Measurements from ENCODE around the gene DZANK1.

- no peak for TF ChIP-seq POLR2A (IDR thresholded peaks at IDR 0.05; ENCODE audit: low read depth, low read length)
- no peak for TF ChIP-seq CTCF (IDR thresholded peaks at IDR 0.05; ENCODE audit: extremely low read depth in 1 of 2, insufficient read depth in 1 of 2, low read depth in 1 of 2, low read length in 2 of 2)
- no peak for TF ChIP-seq EZH2 (IDR thresholded peaks at IDR 0.05; ENCODE audit: borderline replicate concordance, low read depth, low read length, severe bottlenecking)
- no peak for TF ChIP-seq MAX (IDR thresholded peaks at IDR 0.05; ENCODE audit: insufficient read depth, insufficient read length)
- no peak for TF ChIP-seq MYC (IDR thresholded peaks at IDR 0.05; ENCODE audit: low read depth, low read length)
- no peak for TF ChIP-seq POLR2AphosphoS5 (IDR thresholded peaks at IDR 0.05; ENCODE audit: insufficient read depth, low read depth, low read length)
- TF ChIP-seq GATA2 (IDR thresholded peaks at IDR 0.05; ENCODE audit: insufficient read depth, insufficient read length, low read depth, low read length), result no peak
- no peak for TF ChIP-seq FOS (IDR thresholded peaks at IDR 0.05; ENCODE audit: borderline replicate concordance, insufficient read depth, low read length)
- no peak for TF ChIP-seq JUN (IDR thresholded peaks at IDR 0.05; ENCODE audit: borderline replicate concordance, insufficient read depth, insufficient read length, low read depth)
Measured at GRCh38 chr20:18388860-18389259, 78.0 kb downstream of the DZANK1 start.
